NOMO-1 (cell line): ENCODE data around the gene TEKT5.
"Not testable (repeated sequence)": the region's sequence is repeated elsewhere in the genome, so short reads cannot be mapped to it uniquely, and the experiment has no call there.

Experiments
- DNase-seq, 2 experiments: peaks; one replicate each; lab custom pipeline; 2025; ENCODE audit not compliant: unreplicated experiment in 2 of 2; lab: John Stamatoyannopoulos, UW

The TEKT5 gene

GRCh38 chr16:10685709-10686108 lies 9.0 kb downstream of the TEKT5 start:
- no peak for DNase-seq

DNA sequence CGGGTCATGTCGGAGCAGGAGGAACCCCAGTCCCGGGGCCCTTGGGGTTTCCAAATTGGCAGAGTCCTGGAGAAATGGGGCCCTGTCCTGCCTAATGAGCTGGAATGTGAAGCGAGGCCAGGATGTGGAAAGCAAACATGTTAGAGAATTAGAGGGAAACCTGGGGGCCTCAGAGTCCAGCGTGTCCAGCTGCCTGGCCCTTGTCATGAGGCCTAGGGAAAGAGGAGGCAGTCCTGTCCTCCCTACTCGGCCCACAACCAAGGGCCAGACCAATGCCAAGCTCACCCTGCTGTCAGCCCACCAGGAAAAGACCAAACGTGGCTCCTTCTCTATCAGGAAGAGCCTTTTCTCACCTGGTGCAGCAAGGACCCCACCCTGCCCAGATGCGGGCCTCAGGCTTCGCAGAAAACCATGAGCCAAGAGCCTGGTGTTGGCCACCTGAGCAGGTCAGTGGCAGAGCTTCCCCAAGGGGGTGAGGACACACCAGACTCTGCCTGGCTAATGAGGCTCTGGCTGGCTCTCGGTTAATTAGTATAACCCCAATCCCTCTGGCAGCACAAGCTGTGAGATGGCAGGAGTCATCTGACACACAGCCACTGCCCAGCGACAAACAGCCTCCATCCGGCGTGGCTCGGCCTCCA lies 10.1 kb downstream of the TEKT5 start:
- DNase-seq, result no peak

DNA sequence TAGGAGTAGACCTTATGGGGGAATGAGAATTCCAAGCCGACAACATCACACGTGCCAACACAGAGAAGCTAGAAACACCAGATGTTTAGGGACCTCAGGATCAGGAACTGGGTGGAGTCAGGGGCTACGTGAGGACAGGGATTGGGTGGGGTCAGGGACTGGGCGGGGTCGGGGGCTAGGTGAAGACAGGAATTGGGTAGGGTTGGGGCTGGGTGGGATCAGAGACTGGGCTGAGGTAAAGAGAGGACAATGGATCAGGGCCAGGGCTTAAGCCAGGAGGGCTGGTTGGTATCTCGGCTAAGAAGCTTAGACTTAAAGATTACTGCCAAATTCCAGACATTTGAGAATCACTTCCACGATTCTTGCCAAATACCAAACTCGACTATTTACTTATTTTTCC lies 11.6 kb downstream of the TEKT5 start:
- DNase-seq, result no peak

- DNase-seq, result no peak
These were observed 12.1 kb downstream of the TEKT5 start for GRCh38 chr16:10682604-10683003.

- no peak for DNase-seq
These were observed 13.1 kb downstream of the TEKT5 start for GRCh38 chr16:10681310-10682308.

GRCh38 chr16:10679921-10680320 lies 14.8 kb downstream of the TEKT5 start:
- no peak for DNase-seq

GRCh38 chr16:10679441-10679840 lies 15.3 kb downstream of the TEKT5 start:
- not testable (repeated sequence) for DNase-seq

DNA sequence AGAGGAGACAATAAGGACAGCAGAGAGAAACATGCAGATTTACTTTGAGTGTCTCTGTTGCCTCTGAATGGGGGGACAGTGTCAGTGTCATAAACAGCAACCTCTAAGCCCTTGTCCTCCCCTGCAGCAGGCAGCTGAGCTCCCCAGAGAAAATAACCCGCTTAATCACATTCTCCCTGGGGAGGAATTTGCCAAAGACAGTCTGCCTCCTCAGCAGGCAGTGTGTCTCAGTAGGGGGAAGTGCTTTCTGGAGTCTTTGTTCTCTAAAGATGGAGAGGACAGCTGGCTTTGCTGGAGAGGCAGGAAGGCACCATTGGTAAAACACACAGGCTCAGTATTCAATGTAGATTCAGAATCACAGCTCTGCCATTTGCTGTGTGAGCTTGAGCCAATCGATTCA lies 16.1 kb downstream of the TEKT5 start:
- DNase-seq, result no peak

- no peak for DNase-seq
These were observed 18.4 kb downstream of the TEKT5 start for GRCh38 chr16:10676284-10676683.

DNA sequence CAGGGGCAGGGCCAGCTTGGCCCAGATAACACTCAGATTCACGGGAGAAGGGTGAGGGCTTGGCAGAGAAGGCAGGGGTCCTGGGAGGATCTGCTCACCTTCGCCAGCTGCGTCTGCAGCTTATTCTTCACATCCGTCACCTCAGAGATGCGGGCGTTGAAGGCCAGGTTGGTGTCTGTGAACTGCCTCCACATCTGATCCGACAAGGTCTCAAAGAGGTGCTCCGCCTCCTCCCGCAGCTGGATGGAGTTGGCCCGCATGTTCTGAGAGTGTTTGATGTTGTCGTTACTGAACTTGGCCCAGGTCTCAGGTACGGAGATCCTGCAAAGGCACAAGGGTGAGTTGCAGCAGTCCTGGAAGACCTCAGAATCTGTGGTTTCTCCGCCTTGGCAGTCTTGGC lies 18.9 kb downstream of the TEKT5 start:
- no peak for DNase-seq

DNA sequence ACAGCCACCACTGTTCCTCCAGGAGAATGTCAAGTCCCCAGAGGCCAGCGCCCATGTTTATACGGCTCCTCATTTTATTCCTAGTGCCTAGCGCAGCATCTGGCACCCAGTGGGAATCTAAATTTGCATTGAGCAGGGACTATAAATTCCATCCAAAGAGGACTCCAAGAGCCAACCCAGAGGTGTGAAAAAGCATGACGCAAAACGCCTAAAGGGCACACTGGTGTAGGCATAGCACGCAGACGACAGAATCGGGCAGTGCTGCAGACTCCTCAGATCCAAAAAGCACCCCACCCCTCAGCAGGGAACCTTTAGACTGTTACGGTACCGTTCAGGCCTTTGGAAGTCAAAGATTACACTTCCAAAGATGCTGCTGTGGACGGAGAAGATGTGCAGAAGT lies 19.5 kb downstream of the TEKT5 start:
- DNase-seq, result no peak

GRCh38 chr16:10671729-10672128 lies 23.0 kb downstream of the TEKT5 start:
- DNase-seq, result no peak

- DNase-seq, result no peak
These were observed 24.9 kb downstream of the TEKT5 start for GRCh38 chr16:10669791-10670190.

DNA sequence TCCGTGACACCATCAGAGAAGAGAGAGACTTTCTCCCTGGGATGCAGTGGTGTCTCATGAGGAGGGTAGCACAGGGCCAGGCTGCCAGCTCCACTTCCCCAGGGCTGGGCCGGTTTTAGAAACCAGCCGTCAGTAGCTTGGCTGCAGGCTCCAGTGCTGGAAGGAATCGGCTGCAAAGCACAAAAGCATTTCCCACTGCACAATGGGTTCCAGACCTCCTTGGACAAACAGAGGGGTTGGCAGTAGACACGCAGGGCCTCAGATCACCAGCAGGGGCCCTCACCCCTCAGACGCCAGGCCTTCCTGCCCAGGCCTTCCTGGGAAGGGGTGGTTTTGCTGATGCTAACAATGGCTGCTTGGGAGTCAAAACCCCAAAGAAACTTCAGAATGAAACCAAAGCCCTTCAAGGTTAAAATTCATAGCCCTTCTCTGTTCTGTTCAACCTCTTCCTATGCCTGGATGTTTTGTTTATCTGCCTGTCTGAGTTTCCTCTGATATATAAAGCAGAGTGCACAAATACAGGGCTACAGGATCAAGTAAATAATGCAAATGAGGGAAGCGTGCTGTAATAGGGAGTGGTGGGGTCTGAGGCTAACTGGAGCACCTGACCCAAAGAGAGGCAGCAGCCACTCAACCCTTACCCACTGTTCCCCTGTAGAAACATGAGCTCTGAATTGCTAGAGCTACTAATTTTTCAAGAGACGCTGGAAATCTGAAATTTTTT lies 26.2 kb downstream of the TEKT5 start:
- DNase-seq, result no peak

DNA sequence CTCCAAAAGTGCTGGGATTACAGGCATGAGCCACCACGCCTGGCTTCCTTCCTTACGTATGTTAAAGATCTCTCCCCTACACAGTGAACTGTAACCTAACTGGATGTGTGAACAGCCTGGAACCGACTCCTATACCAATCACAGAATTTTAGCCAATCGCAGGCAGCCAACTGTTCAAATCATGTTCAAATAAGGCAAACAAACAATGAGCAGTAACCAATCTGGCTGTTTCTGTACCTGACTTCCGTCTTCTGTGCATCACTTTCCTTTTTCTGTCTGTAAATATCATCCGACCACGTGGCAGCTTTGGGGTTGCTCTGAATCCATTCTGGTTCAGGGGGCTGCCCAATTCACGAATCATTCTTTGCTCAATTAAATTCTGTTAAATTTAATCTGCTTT lies 27.5 kb downstream of the TEKT5 start:
- no peak for DNase-seq

DNA sequence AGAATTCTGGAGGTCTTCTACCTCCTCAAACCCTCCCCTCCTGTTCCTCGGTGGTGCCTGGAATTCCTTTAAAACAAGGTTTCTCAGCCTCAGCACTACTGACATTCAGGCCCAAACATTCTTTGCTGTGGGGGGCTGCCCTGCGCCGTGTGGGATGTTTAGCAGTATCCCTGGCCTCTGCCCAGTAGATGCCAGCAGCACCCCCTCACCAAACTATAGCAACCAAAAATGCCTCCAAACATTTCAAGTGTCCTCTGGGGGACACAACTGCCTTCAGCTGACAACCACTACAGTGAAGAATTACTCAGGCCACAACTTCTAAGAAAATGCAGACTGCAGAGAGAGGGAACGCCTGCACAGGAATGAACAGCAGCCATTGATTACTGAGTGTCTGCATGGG lies 28.4 kb downstream of the TEKT5 start:
- no peak for DNase-seq

GRCh38 chr16:10665166-10665565 lies 29.6 kb downstream of the TEKT5 start:
- no peak for DNase-seq

DNA sequence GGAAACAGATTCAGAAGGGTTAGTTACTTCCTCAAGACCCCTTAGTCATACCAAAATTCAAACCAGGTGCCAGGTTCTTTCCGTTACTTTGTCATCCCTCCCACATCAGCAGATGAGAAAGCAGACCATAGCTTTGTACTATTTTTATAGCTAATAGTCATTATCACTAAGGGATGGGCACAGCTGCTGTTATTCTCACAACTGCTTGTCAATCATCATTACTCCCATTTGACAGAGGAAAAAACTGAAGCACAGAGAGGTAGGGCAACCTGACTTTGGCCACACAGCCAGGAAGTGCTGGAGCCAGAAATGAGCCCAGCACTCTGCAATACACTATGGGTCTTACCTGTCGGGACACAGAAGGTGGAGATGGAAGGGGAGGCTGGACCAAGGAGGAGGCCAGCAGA lies 30.0 kb downstream of the TEKT5 start:
- DNase-seq, result no peak

GRCh38 chr16:10663744-10664143 lies 31.0 kb downstream of the TEKT5 start:
- no peak for DNase-seq

- no peak for DNase-seq
These were observed 31.6 kb downstream of the TEKT5 start for GRCh38 chr16:10663146-10663545.

GRCh38 chr16:10662212-10662611 lies 32.5 kb downstream of the TEKT5 start:
- no peak for DNase-seq
